Measurements from ENCODE around the gene UTP3. TPM values are rescaled to one million over a fixed set of nuclear protein-coding genes. Genes with fewer than 3 reads are reported as not detected.
"Not testable (repeated sequence)": the region's sequence is repeated elsewhere in the genome, so short reads cannot be mapped to it uniquely, and the experiment has no call there.

Gene UTP3
- total RNA-seq, 2 donors from 2014 or later, result 22.0 to 23.2 TPM

DNA sequence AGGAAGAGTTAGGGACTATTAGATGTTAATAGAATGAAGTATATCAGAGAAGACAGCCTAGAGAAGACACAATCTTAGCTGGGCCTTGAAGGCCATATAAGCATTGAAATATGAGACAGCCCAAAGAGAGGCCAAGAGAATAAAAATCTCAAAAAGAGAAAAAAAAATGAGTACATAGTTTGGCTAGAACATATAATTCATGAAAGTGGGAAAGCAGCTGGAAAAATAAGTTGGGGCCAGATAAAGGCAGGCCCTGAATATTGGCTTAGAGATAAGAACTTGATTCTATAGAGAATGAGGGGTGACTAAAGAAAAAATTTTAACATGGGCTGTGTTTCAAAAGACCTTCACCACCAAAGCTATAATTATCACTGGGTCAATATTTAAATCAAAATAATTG lies 7.4 kb upstream of the UTP3 start:
- no peak for DNase-seq (ENCODE audit: low spot score)
- intact Hi-C loops (cut with DNase I), result no loop called here

DNA sequence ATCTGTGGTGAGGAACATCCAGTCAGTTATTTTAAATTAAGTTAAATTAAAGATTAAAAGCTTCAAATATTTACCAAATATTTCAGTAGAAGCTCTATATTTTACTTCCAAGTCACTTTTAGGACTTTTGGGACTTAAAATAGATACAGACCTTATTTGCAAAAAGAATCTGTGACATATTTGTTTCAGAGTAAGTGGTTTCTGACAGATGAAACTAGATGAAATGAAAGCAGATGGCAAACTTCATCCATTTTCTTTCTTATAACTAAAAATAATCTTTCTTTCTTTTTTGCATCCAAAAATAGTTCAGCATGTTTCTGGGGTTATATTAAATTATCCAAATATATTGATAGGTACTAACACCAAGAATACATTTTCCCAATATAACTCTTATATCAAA lies 6.6 kb upstream of the UTP3 start:
- intact Hi-C loops (cut with DNase I), result no loop called here
- DNase-seq (ENCODE audit: low spot score), result no peak

DNA sequence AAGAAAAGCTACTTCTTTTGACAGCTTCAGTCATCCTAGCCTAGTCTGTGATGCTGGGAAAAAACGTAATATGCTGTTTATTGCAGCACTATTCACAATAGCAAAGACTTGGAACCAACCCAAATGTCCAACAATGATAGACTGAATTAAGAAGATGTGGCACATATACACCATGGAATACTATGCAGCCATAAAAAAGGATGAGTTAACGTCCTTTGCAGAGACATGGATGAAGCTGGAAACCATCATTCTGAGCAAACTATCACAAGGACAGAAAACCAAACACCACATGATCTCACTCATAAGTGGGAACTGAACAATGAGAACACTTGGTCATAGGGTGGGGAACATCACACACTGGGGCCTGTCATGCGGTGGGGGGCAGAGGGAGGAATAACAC lies 6.2 kb upstream of the UTP3 start:
- intact Hi-C loops (cut with DNase I); DNase-seq (ENCODE audit: low spot score): not testable (repeated sequence)

DNA sequence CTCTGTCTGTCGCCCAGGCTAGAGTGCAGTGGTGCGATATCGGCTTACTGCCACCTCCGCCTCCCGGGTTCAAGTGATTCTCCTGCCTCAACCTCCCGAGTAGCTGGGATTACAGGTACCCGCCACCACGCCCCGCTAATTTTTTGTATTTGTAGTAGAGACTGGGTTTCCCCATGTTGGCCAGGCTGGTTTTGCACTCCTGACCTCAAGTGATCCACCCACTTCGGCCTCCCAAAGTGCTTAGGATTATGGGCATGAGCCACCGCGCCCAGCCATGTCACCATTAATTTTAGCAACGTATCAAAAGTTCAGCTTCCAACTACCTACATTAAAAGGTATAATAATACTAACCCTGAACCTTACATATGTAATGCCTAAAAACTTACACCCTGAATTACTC lies 940 bp upstream of the UTP3 start:
- DNase-seq (ENCODE audit: low spot score), result no peak
- intact Hi-C loops (cut with DNase I), result no loop called here

DNA sequence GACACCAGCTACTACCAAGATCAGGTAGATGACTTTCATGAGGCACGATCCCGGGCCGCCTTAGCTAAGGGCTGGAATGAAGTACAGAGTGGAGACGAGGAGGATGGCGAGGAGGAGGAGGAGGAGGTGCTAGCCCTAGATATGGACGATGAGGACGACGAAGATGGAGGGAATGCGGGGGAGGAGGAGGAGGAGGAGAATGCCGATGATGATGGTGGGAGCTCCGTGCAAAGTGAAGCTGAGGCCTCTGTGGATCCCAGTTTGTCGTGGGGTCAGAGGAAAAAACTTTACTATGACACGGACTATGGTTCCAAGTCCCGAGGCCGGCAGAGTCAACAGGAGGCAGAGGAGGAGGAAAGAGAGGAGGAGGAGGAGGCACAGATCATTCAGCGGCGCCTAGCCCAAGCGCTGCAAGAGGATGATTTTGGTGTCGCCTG lies 481 bp downstream of the UTP3 start:
- no peak for DNase-seq (ENCODE audit: low spot score)
- intact Hi-C loops (cut with DNase I), result no loop called here

DNA sequence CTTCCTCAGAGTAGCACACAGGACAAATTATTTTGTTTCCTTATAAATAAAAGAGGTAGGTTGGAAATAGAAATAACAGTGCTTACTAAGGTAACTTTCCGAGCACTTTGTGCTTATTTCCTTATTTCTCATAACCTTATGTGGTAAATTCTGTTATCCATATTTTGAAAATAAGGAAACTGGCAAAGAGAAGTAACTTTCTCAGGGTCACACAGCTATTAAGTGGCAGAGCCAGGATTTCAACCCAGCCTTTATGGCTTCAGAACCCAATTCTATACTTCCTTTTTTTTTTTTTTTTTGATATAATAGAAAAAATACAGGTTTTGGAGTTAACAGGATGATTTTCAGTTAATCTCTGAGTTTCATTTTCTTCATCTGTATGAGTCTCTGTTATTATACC lies 3.3 kb downstream of the UTP3 start:
- DNase-seq (ENCODE audit: low spot score), result no peak
- intact Hi-C loops (cut with DNase I), result no loop called here

DNA sequence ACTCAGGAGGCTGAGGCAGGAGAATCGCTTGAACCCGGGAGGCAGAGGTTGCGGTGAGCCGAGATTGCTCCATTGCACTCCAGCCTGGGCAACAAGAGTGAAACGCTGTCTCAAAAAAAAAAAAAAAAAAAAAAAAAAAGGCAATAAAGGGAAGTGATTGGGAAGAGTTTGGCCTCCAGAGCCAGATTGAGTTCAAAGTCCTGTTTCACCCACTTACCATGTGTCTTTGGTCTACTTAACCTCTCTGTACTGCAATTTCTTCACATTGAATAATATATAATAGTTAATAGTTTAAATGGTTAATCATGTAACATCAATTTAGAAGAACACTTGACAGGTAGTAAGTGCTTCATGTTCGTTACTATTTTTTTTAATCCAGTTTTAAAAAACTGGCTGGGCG lies 6.3 kb downstream of the UTP3 start:
- DNase-seq (ENCODE audit: low spot score); intact Hi-C loops (cut with DNase I): not testable (repeated sequence)

DNA sequence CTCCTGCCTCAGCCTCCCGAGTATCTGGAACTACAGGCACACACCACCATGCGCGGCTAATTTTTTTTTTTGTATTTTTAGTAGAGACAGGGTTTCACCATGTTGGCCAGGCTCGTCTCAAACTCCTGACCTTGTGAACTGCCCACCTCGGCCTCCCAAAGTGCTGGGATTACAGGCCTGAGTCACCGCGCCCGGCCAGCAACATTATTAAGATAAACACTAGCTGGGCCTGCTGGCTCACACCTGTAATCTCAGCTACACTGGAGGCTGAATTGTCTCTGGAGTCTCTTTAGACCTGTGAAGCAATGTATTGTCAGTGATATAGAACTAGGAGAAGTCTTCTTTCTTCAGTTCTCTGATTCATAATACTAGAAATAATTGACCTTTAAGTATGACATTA lies 10.1 kb downstream of the UTP3 start:
- intact Hi-C loops (cut with DNase I); DNase-seq (ENCODE audit: low spot score): not testable (repeated sequence)

DNA sequence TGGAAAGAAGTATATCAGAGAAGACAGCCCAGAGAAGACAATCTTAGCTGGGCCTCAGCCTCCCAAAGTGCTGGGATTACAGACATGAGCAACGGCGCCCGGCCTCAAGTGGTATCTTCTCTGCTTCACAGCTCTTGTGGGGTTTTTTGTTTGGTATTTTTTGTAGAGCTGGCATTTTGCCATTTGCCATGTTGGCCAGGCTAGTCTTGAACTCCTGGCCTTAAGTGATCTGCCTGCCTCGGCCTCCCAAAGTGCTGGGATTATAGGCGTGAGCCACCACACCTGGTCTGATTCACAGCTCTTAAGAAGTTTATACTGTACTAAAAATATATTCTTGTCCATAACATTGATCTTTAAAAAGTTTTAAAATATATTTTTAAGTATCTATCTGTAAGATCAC lies 12.4 kb downstream of the UTP3 start:
- no peak for DNase-seq (ENCODE audit: low spot score)
- intact Hi-C loops (cut with DNase I), result loop anchor here in 1 of 2 donors (10.0 kb wide), 1 partner anchor 96 kb away; no protein-coding TSS in a partner anchor

DNA sequence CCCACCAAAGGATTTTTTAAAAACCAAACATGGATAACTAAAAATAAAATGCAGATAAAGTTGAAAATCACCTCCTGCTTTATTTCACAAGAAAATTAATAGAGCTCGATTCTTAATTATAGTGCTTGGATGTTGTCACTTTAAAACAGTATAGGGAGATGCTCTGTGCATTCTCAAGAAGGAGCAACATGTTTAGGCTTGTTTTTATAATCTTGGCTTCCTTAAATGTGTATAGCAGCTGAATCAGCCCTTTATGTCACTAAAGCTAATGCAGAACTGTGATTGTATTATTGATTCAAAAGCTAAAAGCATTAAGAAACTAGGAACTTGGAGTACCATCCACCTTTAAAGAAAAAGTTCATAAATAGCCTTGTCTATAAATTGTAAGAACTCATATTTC lies 12.9 kb downstream of the UTP3 start:
- intact Hi-C loops (cut with DNase I), result loop anchor here in 1 of 2 donors (10.0 kb wide), 1 partner anchor 96 kb away; no protein-coding TSS in a partner anchor
- no peak for DNase-seq (ENCODE audit: low spot score)

DNA sequence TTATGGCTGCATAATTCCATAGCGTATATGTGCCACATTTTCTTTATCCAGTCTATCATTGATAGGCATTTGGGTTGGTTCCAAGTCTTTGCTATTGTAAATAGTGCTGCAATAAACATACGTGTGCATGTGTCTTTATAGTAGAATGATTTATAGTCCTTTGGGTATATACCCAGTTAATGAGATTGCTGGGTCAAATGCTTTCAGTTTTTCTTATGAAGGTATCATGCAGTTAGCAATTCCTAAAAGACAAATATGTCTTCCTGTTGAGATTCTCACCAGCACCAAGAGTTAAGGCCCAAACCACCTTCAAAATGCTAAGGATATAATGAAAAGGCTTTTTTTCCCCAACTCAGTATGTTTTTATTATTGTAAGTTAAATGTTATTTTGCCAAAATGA lies 14.3 kb downstream of the UTP3 start:
- intact Hi-C loops (cut with DNase I), result loop anchor here in 1 of 2 donors (10.0 kb wide), 1 partner anchor 98 kb away; no protein-coding TSS in a partner anchor

DNA sequence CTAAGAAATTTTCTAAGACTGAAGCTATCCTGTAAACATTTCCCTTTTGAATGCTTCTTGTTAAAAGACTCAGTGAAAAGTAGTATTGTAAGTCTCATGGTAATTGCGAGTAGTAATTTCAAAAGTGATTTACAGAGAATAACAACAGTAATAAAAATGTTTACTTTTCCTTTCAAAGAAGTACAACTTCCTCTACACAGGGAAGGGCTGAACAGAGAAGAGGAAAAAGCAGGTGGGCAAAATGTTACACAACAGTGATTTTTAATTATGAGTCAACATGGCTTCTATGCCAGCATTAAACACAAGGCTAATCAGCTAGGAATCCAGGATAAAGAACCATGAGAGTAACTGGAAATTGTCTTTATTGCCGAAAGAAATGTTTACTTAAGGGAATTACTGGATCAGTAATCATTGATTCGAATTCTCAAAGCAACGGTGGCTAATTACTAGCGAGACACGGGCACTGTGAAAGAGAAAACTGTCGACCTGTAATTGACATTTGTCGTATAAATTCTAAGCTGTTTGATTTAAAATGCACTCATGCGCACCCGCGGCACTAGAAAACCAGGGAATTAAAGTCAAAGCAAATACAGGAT lies 15.4 kb downstream of the UTP3 start:
- no peak for DNase-seq (ENCODE audit: low spot score)
- intact Hi-C loops (cut with DNase I), result loop anchor here in 1 of 2 donors (10.0 kb wide), 1 partner anchor 99 kb away; no protein-coding TSS in a partner anchor

More for the DNA sequence above, 14.3 kb downstream of the UTP3 start:
- not testable (repeated sequence) for DNase-seq (ENCODE audit: low spot score)

DNA sequence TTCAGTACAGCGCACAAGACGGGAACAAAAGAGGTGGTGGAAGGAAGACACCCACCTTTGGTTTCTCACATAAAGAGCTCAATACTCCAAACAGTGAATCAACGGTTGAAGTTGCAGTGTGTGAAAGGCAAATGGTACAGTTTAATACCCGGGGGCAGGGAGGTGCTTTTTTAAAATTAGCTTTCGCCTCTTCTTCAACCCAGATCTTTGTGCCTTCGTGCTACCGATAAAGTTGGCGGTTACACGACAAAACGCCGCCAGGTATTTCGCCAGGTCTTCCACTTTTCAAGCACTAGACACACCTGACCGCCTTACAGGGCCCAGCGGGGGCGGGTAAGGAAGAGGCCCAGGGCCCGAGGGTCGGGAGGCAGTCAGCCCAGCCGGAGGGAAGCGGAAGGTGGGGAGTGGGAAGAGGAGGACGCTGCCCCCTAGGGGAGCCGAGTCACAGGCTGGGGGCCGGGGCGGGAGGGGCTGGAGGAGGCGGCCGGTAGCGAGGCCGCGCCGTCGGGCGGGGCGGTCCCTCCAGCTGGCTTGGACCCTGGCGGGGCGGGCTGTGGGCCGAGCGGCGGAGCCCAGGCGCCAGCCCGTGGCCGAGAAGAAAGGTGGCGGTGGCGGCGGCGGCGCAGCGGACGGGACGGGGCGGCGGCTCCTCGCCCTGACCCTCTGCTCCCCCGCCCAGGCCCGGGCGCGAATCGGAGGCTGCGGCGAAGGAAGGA lies 16.0 kb downstream of the UTP3 start:
- intact Hi-C loops (cut with DNase I), result loop anchor here in 1 of 2 donors (10.0 kb wide), 1 partner anchor 100 kb away; no protein-coding TSS in a partner anchor
- peak; percentile 93 for DNase-seq (ENCODE audit: low spot score)

DNA sequence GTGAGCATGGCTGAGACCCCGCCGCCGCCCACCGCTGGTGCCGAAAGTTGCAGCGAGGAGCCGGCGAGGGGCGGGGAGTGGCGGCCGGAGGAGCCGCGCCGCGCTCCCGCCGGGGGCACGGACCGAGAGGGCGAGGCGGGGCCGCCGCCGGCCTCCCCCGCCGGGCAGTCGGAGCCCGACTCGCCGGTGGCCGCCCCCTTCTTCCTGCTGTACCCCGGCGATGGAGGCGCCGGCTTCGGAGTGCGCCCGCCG lies 16.5 kb downstream of the UTP3 start:
- DNase-seq (ENCODE audit: low spot score), result no peak
- intact Hi-C loops (cut with DNase I), result loop anchor here in 1 of 2 donors (10.0 kb wide), 1 partner anchor 100 kb away; no protein-coding TSS in a partner anchor

DNA sequence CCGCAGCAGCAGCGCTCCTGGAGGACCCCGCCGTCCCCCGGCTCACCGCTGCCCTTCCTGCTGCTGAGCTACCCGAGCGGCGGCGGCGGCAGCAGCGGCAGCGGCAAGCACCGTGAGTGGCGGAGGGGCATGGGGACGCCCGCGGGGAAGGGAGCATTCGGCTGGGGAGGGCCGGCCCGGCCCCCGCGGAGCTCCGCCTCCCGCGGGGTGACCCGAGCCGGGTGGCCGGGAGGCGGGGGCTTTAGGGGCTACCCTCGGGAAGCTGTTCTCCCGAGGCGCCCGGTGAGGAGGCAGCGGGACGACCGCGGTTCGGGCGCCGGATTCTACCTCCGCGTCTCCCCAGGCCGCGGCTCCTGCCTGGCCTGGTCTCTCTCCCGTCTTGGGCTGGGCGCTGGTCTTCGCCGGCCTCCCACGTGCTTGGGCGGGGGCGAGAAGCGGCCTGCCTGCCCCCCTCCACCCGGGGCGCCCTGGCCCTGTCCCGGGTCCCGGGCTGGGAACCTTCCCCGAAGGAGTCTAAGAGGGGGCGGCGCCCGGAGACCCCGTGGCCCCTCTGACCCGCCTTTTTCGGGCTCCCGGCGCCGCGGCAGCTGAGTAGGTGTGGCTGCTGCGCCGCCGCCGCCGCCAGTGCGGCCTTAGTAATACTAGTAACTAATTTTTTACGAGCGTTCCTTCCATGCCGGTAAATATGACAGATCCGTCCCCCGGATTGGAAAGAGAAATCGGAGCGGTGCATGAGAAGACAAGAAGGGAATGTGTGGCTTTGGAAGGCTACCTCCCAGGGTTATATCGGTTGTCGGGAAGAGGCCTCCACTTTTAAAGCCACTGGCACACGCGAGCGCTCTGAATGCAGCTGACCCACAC lies 17.1 kb downstream of the UTP3 start:
- intact Hi-C loops (cut with DNase I), result loop anchor here in 1 of 2 donors (10.0 kb wide), 1 partner anchor 101 kb away; no protein-coding TSS in a partner anchor
- DNase-seq (ENCODE audit: low spot score), result peak; percentile 91

DNA sequence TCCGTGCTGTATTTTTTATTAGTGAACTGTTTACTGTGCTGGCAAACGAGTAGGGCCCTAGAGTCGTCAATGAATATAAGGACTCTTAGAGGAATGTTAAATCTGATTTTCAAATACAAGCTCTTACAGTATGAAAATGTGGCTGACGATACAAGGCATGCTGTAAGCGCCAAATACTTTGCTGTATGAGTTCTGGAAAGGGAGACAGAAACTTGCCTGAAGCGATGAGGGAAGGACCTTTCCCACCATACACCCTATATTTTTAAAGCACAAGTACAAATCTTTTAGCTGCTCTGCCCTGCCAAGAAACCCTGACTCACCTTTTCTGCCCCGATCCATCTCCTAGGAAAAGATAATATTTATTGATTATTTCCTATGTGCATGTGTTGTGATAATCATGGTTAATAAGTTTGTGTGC lies 17.7 kb downstream of the UTP3 start:
- intact Hi-C loops (cut with DNase I), result loop anchor here in 1 of 2 donors (10.0 kb wide), 1 partner anchor 101 kb away; no protein-coding TSS in a partner anchor
- DNase-seq (ENCODE audit: low spot score), result no peak

DNA sequence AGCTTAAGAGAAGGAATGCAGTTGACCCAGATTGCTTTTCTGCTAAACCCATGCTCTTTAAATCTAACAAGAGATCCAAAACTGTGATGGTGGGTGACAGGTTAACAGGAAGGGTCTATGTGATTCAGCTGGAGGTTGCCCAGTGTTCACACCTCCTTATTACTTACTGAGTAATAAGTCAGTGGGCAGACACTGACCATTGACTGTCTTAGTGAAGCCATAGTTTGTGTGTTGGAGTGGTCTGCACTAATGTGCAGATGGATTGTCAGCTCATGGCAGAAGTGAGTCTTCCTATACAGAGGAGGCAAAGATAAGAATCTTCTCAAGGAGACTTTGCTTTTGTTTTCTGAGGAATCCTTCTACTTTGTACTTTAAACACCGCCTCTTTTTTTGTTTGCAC lies 18.2 kb downstream of the UTP3 start:
- DNase-seq (ENCODE audit: low spot score), result no peak
- intact Hi-C loops (cut with DNase I), result loop anchor here in 1 of 2 donors (10.0 kb wide), 1 partner anchor 102 kb away; no protein-coding TSS in a partner anchor

DNA sequence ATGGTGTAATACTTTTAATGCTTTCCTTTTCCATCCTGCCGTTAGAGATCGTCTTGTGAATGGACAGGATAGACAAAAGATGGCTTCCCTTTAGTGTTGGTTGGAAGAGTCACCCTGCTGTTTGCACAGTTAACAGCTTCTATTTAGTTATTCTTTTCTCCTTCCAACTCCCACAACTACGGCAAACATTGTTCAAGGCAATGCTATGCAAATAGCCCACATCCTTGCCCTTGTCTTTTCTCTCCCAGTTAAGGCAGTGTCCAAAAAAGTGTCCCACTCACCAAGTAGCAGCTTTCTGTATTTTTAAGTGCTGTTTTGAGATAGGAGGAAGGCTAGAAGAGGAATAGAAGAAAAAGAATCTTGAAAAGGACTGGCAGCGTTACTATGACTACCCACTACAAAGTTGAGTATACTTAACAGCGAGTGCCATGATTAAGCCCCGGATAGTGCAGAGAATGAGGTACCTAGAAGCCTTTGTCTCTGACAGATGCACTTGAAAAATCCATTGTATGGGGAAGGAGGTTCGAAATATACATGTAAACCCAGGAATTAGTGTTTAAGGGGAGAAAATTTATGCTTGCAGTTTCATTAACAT lies 21.4 kb downstream of the UTP3 start:
- intact Hi-C loops (cut with DNase I), result loop anchor here in 1 of 2 donors (10.0 kb wide), 1 partner anchor 105 kb away; no protein-coding TSS in a partner anchor
- DNase-seq (ENCODE audit: low spot score), result no peak

DNA sequence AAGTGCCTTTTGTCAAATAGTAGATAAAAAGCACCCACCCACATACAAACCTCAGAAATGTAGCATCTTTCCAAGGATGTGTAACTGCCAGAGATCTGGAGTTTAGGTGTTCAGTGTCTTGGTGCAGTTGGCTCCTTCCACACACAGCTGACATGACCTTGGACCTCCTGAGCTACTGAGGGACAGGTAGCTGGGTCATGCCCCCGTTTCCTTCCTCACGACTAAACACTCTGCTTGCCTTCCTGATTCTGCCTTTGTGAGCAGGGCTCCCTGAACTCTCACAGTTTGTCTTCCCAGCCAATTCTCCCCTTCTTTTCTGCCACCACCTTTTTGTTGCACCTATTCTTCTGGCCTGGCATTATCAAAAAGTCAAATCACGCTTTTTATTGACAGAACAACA lies 23.3 kb downstream of the UTP3 start:
- intact Hi-C loops (cut with DNase I), result no loop called here
- DNase-seq (ENCODE audit: low spot score), result no peak

All from posterior vena cava (tissue), 2 donors.